H9 (cell line): ENCODE measurements around the gene CLCA4. TPM values are rescaled to one million over a fixed set of nuclear protein-coding genes. Genes with fewer than 3 reads are reported as not detected.

Experiments used
- DNase-seq: peaks from one replicate; pipeline ENCODE4 v3.0.0-alpha.2; 2017
- H2AFZ ChIP-seq: one replicate; pipeline ENCODE4 v1.6.1; 2013; ENCODE audit warnings: mild to moderate bottlenecking, low read length, control low read depth, moderate library complexity
- H2AK5ac ChIP-seq: 2 replicates; pipeline ENCODE4 v1.6.1; 2013; ENCODE audit warnings: low read length, control low read depth, mixed read lengths; ENCODE audit not compliant: insufficient read length
- H2BK120ac ChIP-seq: one replicate; pipeline ENCODE4 v1.6.1; 2013; ENCODE audit warnings: low read depth, mild to moderate bottlenecking, low read length, control low read depth, inconsistent platforms; ENCODE audit not compliant: poor library complexity, severe bottlenecking
- H2BK12ac ChIP-seq: 2 replicates; pipeline ENCODE4 v1.6.1; 2013; ENCODE audit warnings: low read length, control low read depth, mixed read lengths, low read depth; ENCODE audit not compliant: insufficient read length
- H2BK15ac ChIP-seq: 2 replicates; pipeline ENCODE4 v1.6.1; 2013; ENCODE audit warnings: low read depth, low read length, control low read depth
- H2BK20ac ChIP-seq: one replicate; pipeline ENCODE4 v1.6.1; 2013; ENCODE audit warnings: low read depth, mild to moderate bottlenecking, low read length, control low read depth, inconsistent platforms; ENCODE audit not compliant: poor library complexity, severe bottlenecking
- H2BK5ac ChIP-seq: 2 replicates; pipeline ENCODE4 v1.6.1; 2013; ENCODE audit warnings: low read length, control low read depth, mixed read lengths; ENCODE audit not compliant: insufficient read length
- H3K14ac ChIP-seq: 2 replicates; pipeline ENCODE4 v1.6.1; 2013; ENCODE audit warnings: low read length, control low read depth; ENCODE audit not compliant: insufficient read depth
- H3K18ac ChIP-seq: 2 replicates; pipeline ENCODE4 v1.6.1; 2013; ENCODE audit warnings: low read depth, mild to moderate bottlenecking, mixed read lengths, low read length, control low read depth; ENCODE audit not compliant: insufficient read length
- H3K23ac ChIP-seq: 2 replicates; pipeline ENCODE4 v1.6.1; 2013; ENCODE audit warnings: low read length, control low read depth, mixed read lengths, low read depth; ENCODE audit not compliant: insufficient read length
- H3K23me2 ChIP-seq: 2 replicates; pipeline ENCODE4 v1.6.1; 2013; ENCODE audit warnings: low read depth, mild to moderate bottlenecking, mixed read lengths, low read length, control low read depth; ENCODE audit not compliant: insufficient read length, poor library complexity, severe bottlenecking
- H3K27ac ChIP-seq: 2 replicates; pipeline ENCODE4 v1.5.1; 2013; ENCODE audit warnings: low read length, control low read depth, mixed read lengths, low read depth; ENCODE audit not compliant: insufficient read length
- H3K27me3 ChIP-seq: 2 replicates; pipeline ENCODE4 v1.6.1; 2013; ENCODE audit warnings: low read length, control low read depth, inconsistent platforms; ENCODE audit not compliant: insufficient read depth
- H3K4ac ChIP-seq: 2 replicates; pipeline ENCODE4 v1.6.1; 2013; ENCODE audit warnings: low read depth, mild to moderate bottlenecking, control low read depth, inconsistent platforms, low read length, moderate library complexity
- H3K4me1 ChIP-seq: 2 replicates; pipeline ENCODE4 v1.6.1; 2013; ENCODE audit warnings: low read length, control low read depth, inconsistent platforms; ENCODE audit not compliant: insufficient read depth
- H3K4me2 ChIP-seq: 2 replicates; pipeline ENCODE4 v1.6.1; 2013; ENCODE audit warnings: low read length, control low read depth, mixed read lengths; ENCODE audit not compliant: insufficient read length, insufficient read depth
- H3K56ac ChIP-seq: 2 replicates; pipeline ENCODE4 v1.6.1; 2013; ENCODE audit warnings: low read depth, mild to moderate bottlenecking, mixed read lengths, low read length, control low read depth; ENCODE audit not compliant: insufficient read length
- H3K79me1 ChIP-seq: 2 replicates; pipeline ENCODE4 v1.6.1; 2013; ENCODE audit warnings: low read depth, mild to moderate bottlenecking, moderate library complexity, low read length, control low read depth, inconsistent platforms; ENCODE audit not compliant: insufficient read depth, poor library complexity, severe bottlenecking
- H3K79me2 ChIP-seq: 2 replicates; pipeline ENCODE4 v1.6.1; 2013; ENCODE audit warnings: low read length, control low read depth, inconsistent platforms; ENCODE audit not compliant: insufficient read depth
- H3K9ac ChIP-seq: 2 replicates; pipeline ENCODE4 v1.6.1; 2013; ENCODE audit warnings: low read length, control low read depth, mixed read lengths; ENCODE audit not compliant: insufficient read length; ENCODE audit errors: extremely low read depth
- H3K9me3 ChIP-seq: one replicate; pipeline ENCODE4 v1.6.1; 2013; ENCODE audit warnings: low read depth, low read length, inconsistent platforms; ENCODE audit not compliant: control insufficient read depth
- H3T11ph ChIP-seq: one replicate; pipeline ENCODE4 v1.6.1; 2013; ENCODE audit warnings: mild to moderate bottlenecking, low read length, control low read depth, inconsistent platforms
- H4K20me1 ChIP-seq: one replicate; pipeline ENCODE4 v1.6.1; 2013; ENCODE audit not compliant: control insufficient read depth, insufficient read length, insufficient read depth
- H4K5ac ChIP-seq: 2 replicates; pipeline ENCODE4 v1.6.1; 2013; ENCODE audit warnings: low read depth, mild to moderate bottlenecking, mixed read lengths, low read length, control low read depth; ENCODE audit not compliant: insufficient read length
- H4K8ac ChIP-seq: replicated peaks from 2 replicates; pipeline ENCODE4 v1.6.1; 2013; ENCODE audit warnings: low read length, control low read depth, mixed read lengths, low read depth; ENCODE audit not compliant: insufficient read length
- H4K91ac ChIP-seq: 2 replicates; pipeline ENCODE4 v1.6.1; 2013; ENCODE audit warnings: low read depth, mild to moderate bottlenecking, moderate library complexity, mixed read lengths, low read length, control low read depth; ENCODE audit not compliant: insufficient read length
- H3K27ac Mint-ChIP-seq, 3 experiments: 2 replicates in 2 of 3; 3 replicates in 1 of 3; pipeline ENCODE4 v1.8.0; 2020 to 2021; ENCODE audit warnings: mixed read lengths in 3 of 3, mild to moderate bottlenecking in 1 of 3, moderate library complexity in 1 of 3
- H3K27me3 Mint-ChIP-seq: 2 replicates; pipeline ENCODE4 v1.8.0; 2021; ENCODE audit warnings: low read depth, mild to moderate bottlenecking, moderate library complexity, mixed read lengths
- H3K36me3 Mint-ChIP-seq, 3 experiments: 2 replicates in 2 of 3; 3 replicates in 1 of 3; pipeline ENCODE4 v1.8.0; 2020 to 2021; ENCODE audit warnings: low read depth in 3 of 3, mixed read lengths in 3 of 3; ENCODE audit not compliant: insufficient read depth in 1 of 3
- H3K4me1 Mint-ChIP-seq, 2 experiments: 2 replicates each; pipeline ENCODE4 v1.8.0; 2020; ENCODE audit warnings: mixed read lengths in 2 of 2
- H3K4me3 Mint-ChIP-seq, 2 experiments: 2 replicates in 1 of 2; 3 replicates in 1 of 2; pipeline ENCODE4 v1.8.0; 2020 to 2021; ENCODE audit warnings: mild to moderate bottlenecking in 2 of 2, mixed read lengths in 2 of 2, moderate library complexity in 1 of 2
- H3K9me3 Mint-ChIP-seq, 2 experiments: 2 replicates in 1 of 2; 3 replicates in 1 of 2; pipeline ENCODE4 v1.8.0; 2020; ENCODE audit warnings: mild to moderate bottlenecking in 2 of 2, mixed read lengths in 2 of 2, moderate library complexity in 1 of 2
- total RNA-seq: library from RNA; stranded (reverse); gene quantifications from 2 replicates; pipeline ENCODE4 v1.2.1, GENCODE V29; 2021
- TF ChIP-seq, protein P1 (sequence below): fragments of 200-600 bp; sonication (generic); conservative IDR thresholded peaks from 3 replicates; pipeline ENCODE4 v1.8.0; 2021; ENCODE audit warnings: antibody characterized with exemption, mild to moderate bottlenecking

The CLCA4 gene
- total RNA-seq, 1 experiment from 2014 or later = not detected

DNA sequence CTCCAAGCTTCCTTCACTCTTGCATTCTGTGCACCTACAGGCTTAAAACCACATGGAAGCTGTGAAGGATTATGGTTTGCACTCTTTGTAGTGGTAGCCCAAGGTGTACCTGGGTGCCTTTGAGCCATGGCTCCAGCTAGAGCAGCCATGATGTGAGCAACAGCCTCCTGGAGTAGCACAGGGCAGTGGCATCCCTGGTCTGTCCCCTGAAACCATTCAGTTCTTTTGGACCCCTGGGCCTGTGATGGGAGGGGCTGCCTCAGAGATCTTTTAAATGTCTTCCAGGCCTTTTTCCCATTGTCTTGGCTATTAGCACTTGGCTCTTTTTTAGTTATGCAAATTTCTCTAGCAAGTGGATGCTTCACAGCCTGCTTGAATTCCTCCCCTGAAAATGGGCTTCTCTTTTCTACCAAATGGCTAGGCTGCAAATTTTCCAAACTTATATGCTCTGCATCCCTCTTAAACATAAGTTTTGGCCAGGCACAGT is 47.4 kb downstream of the CLCA4 start:
- Histone ChIP-seq H2BK5ac (no peak overlapping the region), H3K18ac (no peak overlapping the region), H4K8ac (no peak overlapping the region), H3K4ac (no peak overlapping the region), H3K79me2 (no peaks in the 10 kb centered on the region), H2AFZ (no peak overlapping the region), H4K91ac (no peak overlapping the region), H3K23ac (no peak overlapping the region), H2BK15ac (no peak overlapping the region), H2BK12ac (no peak overlapping the region), H2BK20ac (no peak overlapping the region), H3K14ac (no peak overlapping the region), H4K5ac (no peak overlapping the region), H3K9me3 (peaks cover 10% of the 10 kb centered on the region), H3T11ph (no peak overlapping the region), H3K9ac (no peak overlapping the region), H3K79me1 (no peaks in the 10 kb centered on the region), H3K23me2 (no peaks in the 10 kb centered on the region), H3K4me1 (no peaks in the 10 kb centered on the region), H3K27ac (no peak overlapping the region), H3K27me3 (no peaks in the 10 kb centered on the region), H2BK120ac (no peak overlapping the region), H2AK5ac (no peak overlapping the region), H3K4me2 (no peak overlapping the region), H3K56ac (no peak overlapping the region), H4K20me1 (no peaks in the 10 kb centered on the region)
- H3K4me1 Mint-ChIP-seq = peaks cover 3 to 5% of the 10 kb centered on the region in 2 experiments; a peak in 2 of 4 replicates
- H3K9me3 Mint-ChIP-seq = peaks cover 11 to 24% of the 10 kb centered on the region in 2 experiments
- TF ChIP-seq, protein P1, sequence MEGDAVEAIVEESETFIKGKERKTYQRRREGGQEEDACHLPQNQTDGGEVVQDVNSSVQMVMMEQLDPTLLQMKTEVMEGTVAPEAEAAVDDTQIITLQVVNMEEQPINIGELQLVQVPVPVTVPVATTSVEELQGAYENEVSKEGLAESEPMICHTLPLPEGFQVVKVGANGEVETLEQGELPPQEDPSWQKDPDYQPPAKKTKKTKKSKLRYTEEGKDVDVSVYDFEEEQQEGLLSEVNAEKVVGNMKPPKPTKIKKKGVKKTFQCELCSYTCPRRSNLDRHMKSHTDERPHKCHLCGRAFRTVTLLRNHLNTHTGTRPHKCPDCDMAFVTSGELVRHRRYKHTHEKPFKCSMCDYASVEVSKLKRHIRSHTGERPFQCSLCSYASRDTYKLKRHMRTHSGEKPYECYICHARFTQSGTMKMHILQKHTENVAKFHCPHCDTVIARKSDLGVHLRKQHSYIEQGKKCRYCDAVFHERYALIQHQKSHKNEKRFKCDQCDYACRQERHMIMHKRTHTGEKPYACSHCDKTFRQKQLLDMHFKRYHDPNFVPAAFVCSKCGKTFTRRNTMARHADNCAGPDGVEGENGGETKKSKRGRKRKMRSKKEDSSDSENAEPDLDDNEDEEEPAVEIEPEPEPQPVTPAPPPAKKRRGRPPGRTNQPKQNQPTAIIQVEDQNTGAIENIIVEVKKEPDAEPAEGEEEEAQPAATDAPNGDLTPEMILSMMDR = no peak
- H3K4me3 Mint-ChIP-seq = no peak overlapping the region; a peak in 1 of 5 replicates
- H3K27ac Mint-ChIP-seq = no peak overlapping the region
- peak; percentile 35 for DNase-seq
- H3K36me3 Mint-ChIP-seq = peaks cover 10 to 20% (median 18%) of the 10 kb centered on the region in 3 experiments; a peak in 6 of 7 replicates
- no peaks in the 10 kb centered on the region for H3K27me3 Mint-ChIP-seq
